Glutamatergic neuron (in vitro differentiated cells): ENCODE results near the gene HAGH. TPM values are rescaled to one million over a fixed set of nuclear protein-coding genes. Genes with fewer than 3 reads are reported as not detected.

Experiments
- DNase-seq: peaks from one replicate; pipeline ENCODE4 v3.0.0; 2022
- H3K27ac Mint-ChIP-seq: one replicate; pipeline ENCODE4 v1.8.0; 2020; ENCODE audit warnings: mild to moderate bottlenecking, mixed read lengths, inconsistent platforms; ENCODE audit not compliant: unreplicated experiment
- H3K27me3 Mint-ChIP-seq: one replicate; pipeline ENCODE4 v1.8.0; 2020; ENCODE audit warnings: mild to moderate bottlenecking, moderate library complexity, mixed read lengths, inconsistent platforms; ENCODE audit not compliant: unreplicated experiment
- H3K36me3 Mint-ChIP-seq: one replicate; pipeline ENCODE4 v1.8.0; 2020; ENCODE audit warnings: mild to moderate bottlenecking, mixed read lengths, inconsistent platforms; ENCODE audit not compliant: unreplicated experiment
- H3K4me1 Mint-ChIP-seq: one replicate; pipeline ENCODE4 v1.8.0; 2020; ENCODE audit warnings: mild to moderate bottlenecking, low read depth, mixed read lengths, inconsistent platforms; ENCODE audit not compliant: unreplicated experiment
- H3K4me3 Mint-ChIP-seq: one replicate; pipeline ENCODE4 v1.8.0; 2020; ENCODE audit warnings: mild to moderate bottlenecking, mixed read lengths, inconsistent platforms; ENCODE audit not compliant: unreplicated experiment
- H3K9me3 Mint-ChIP-seq: one replicate; pipeline ENCODE4 v1.8.0; 2020; ENCODE audit warnings: mild to moderate bottlenecking, moderate library complexity, mixed read lengths, inconsistent platforms; ENCODE audit not compliant: unreplicated experiment
- total RNA-seq: library from RNA; stranded (reverse); fragmentation: NEBNext Ultra II Directional; extraction: Animal tissue kit (Norgen Biotek cat#: 25700); gene quantifications from one replicate; pipeline ENCODE4 v1.2.1, GENCODE V29; 2021; ENCODE audit not compliant: unreplicated experiment
- TF ChIP-seq, protein P1 (sequence below): fragments of 200-600 bp; sonication (generic); IDR thresholded peaks from one replicate; pipeline ENCODE4 v1.5.0; 2021; ENCODE audit not compliant: partially characterized antibody, unreplicated experiment

Gene HAGH
- total RNA-seq, 1 donor from 2014 or later: 99.6 TPM

DNA sequence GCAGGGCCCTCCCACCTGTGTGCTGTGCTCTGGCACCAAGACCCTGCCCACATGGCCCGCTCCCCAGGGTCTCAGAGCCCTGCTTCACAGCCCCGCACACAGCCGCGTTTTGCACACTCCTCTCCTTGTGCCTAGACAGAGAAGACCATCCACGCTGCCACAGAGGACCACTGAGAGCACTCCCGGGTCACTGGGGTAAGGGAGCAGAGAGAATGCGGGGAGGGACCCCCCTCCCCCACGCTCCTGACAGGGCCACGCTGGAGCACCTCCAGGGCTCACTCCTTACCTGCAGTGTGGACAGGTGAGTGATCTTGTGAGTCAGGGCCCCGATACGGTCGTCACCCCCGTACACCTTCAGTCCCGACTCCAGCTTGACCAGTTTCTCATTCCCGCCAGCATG lies 7.0 kb downstream of the HAGH start:
- Mint-ChIP-seq H3K36me3 (no peaks in the 10 kb centered on the region), H3K4me3 (peak overlapping the region; percentile 42), H3K27ac (peak overlapping the region; percentile 52), H3K4me1 (peaks cover 7% of the 10 kb centered on the region), H3K27me3 (peaks cover 3% of the 10 kb centered on the region), H3K9me3 (peaks cover 3% of the 10 kb centered on the region)
- TF ChIP-seq, protein P1, sequence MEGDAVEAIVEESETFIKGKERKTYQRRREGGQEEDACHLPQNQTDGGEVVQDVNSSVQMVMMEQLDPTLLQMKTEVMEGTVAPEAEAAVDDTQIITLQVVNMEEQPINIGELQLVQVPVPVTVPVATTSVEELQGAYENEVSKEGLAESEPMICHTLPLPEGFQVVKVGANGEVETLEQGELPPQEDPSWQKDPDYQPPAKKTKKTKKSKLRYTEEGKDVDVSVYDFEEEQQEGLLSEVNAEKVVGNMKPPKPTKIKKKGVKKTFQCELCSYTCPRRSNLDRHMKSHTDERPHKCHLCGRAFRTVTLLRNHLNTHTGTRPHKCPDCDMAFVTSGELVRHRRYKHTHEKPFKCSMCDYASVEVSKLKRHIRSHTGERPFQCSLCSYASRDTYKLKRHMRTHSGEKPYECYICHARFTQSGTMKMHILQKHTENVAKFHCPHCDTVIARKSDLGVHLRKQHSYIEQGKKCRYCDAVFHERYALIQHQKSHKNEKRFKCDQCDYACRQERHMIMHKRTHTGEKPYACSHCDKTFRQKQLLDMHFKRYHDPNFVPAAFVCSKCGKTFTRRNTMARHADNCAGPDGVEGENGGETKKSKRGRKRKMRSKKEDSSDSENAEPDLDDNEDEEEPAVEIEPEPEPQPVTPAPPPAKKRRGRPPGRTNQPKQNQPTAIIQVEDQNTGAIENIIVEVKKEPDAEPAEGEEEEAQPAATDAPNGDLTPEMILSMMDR: no peak
- no peak for DNase-seq

DNA sequence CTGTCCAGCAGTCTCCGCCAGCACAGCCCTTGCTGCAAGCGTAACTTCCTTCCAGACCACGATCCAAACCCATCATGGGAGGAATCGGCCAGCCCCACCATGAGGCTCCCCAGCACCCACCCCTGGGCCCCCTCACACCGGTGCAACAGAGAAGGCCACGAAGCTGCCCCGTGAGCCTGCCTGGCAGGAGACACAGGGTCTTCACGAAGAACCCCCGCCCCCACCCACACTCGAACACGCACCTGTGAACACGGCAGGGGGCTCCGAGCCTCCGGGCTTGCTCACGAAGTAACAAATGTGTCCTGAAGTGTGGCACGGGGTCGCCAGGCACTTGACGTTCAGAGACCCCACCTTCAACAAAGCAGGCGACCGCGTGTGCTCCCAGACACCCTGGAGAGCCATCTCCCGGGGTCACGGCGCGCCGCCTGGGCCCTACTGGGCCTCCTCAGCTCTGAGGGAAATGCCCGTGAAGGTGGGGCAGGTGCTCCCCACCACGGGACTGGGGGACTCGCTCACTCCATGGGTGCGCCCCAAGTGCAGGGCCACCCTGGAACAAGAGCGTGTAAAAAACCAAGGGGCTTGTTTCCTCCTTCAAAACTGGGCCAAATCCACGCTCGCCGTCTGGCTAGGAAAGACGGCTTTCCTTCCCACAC lies 7.6 kb downstream of the HAGH start:
- Mint-ChIP-seq H3K4me3 (peak overlapping the region; percentile 42), H3K36me3 (no peaks in the 10 kb centered on the region), H3K9me3 (peaks cover 3% of the 10 kb centered on the region), H3K27me3 (peaks cover 1% of the 10 kb centered on the region), H3K4me1 (peaks cover 6% of the 10 kb centered on the region), H3K27ac (no peak overlapping the region)
- TF ChIP-seq, protein P1: no peak
- no peak for DNase-seq

DNA sequence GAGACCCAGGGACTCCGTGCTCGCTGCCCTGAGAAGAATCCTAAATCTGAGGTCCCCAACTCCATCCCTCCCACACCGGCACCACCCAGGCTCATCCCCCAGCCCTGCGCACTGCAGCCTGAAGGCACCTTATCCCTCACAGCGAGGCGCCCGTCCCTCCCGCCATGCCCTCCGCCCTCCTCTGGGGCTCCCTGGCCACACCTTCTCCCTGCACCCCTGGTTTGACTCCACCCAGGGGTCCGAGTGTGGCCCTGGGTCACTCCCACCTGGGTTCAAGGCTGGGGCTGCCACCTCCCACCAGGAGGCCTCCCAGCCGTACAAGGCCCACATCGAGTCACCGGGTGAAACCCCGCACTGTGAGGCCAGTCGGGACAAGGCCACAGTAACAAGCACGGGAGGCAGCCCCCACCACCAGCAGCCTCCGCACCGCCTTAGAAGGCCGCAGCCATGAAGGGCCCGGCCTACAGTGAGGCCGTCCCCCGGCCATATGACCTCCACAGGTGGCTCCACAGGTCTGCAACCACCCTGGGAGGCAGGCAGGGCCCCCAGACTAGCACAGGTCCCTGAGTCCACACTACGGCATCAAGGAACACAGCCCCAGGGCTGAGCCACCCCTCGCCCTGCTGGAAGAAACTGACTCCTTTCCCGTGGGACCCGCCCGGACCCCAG lies 8.3 kb downstream of the HAGH start:
- Mint-ChIP-seq H3K4me3 (no peak overlapping the region), H3K27me3 (peaks cover 1% of the 10 kb centered on the region), H3K36me3 (no peaks in the 10 kb centered on the region), H3K27ac (no peak overlapping the region), H3K9me3 (peaks cover 5% of the 10 kb centered on the region), H3K4me1 (peaks cover 3% of the 10 kb centered on the region)
- TF ChIP-seq, protein P1: no peak
- no peak for DNase-seq

DNA sequence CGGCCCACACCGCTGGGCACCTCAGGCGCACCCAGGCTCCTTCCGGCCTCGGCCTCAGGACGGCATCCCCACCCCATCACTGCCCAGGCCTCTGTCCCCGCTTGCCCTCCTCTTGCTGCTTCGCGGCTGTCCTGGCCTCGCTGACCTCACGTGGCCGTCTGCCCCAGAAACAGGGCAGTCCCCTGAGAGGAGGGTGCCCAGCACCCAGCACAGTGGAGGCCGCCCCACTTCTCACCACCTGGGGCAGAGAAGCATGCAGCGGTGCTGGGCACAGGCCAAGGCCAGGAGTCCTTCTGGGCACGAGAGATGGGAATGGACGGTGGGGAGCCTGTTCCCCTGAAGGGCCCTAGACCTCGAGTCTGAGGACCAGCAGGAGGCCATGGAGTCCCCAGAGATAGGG lies 8.9 kb downstream of the HAGH start:
- H3K27ac Mint-ChIP-seq: no peak overlapping the region
- H3K36me3 Mint-ChIP-seq: no peaks in the 10 kb centered on the region
- peaks cover 3% of the 10 kb centered on the region for H3K4me1 Mint-ChIP-seq
- H3K4me3 Mint-ChIP-seq: no peak overlapping the region
- H3K27me3 Mint-ChIP-seq: peaks cover 1% of the 10 kb centered on the region
- TF ChIP-seq, protein P1: no peak
- H3K9me3 Mint-ChIP-seq: peaks cover 5% of the 10 kb centered on the region
- no peak for DNase-seq

DNA sequence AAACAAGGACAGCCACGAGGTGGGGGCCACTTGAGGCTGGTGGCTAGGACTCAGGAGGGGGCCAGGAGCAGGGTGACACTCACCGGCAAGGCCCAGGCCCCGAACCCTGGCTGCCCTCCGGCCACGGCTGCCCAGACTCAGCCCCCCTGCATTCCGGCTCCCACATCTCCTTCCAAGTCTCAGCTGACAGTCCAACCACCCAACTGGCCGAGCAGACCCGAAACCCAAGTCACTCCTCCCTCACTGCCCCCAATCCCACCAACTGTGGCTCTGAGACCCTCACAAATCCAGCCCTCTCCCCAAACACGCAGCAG lies 9.4 kb downstream of the HAGH start:
- TF ChIP-seq, protein P1: no peak
- Mint-ChIP-seq H3K27me3 (peaks cover 1% of the 10 kb centered on the region), H3K4me3 (no peak overlapping the region), H3K27ac (peak overlapping the region; percentile 59), H3K9me3 (peaks cover 5% of the 10 kb centered on the region), H3K36me3 (no peaks in the 10 kb centered on the region), H3K4me1 (peaks cover 3% of the 10 kb centered on the region)
- no peak for DNase-seq
